ENCODE measurements around the gene ACSL6.

The ACSL6 gene

GRCh38 chr5:132023258-132024116 lies 12.0 kb upstream of the ACSL6 start:
- no peak overlapping the region for H3K4me3 ChIP-seq (ENCODE audit: low read depth, low read length)
- TF ChIP-seq, protein P1, sequence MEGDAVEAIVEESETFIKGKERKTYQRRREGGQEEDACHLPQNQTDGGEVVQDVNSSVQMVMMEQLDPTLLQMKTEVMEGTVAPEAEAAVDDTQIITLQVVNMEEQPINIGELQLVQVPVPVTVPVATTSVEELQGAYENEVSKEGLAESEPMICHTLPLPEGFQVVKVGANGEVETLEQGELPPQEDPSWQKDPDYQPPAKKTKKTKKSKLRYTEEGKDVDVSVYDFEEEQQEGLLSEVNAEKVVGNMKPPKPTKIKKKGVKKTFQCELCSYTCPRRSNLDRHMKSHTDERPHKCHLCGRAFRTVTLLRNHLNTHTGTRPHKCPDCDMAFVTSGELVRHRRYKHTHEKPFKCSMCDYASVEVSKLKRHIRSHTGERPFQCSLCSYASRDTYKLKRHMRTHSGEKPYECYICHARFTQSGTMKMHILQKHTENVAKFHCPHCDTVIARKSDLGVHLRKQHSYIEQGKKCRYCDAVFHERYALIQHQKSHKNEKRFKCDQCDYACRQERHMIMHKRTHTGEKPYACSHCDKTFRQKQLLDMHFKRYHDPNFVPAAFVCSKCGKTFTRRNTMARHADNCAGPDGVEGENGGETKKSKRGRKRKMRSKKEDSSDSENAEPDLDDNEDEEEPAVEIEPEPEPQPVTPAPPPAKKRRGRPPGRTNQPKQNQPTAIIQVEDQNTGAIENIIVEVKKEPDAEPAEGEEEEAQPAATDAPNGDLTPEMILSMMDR (IDR thresholded peaks at IDR 0.05; ENCODE audit: insufficient read depth, low read depth, low read length, missing control alignments), result no peak
- no peak for DNase-seq (ENCODE audit: low read depth)

DNA sequence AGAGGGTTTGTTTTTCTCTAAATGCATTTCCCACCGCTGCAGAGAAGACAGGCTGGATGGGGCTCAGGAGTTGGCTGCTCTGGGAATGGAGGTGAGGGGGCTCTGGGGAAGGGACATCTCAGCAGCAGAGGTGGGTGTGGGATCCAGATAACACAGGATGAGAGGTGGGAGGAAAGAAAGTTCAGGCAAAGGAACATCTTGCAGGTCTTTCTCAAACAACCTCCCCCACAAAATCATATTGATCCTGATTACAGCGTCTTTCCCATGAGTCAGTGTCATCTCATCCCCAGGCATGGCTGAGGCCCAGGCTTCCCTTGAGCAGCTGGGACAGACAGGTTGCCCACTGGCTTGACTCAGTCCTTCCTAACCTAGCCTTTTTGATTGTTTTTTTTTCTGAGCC lies 11.3 kb upstream of the ACSL6 start:
- DNase-seq (ENCODE audit: low read depth), result no peak
- TF ChIP-seq, protein P1 (IDR thresholded peaks at IDR 0.05; ENCODE audit: insufficient read depth, low read depth, low read length, missing control alignments), result no peak
- H3K4me3 ChIP-seq (ENCODE audit: low read depth, low read length), result no peak overlapping the region

DNA sequence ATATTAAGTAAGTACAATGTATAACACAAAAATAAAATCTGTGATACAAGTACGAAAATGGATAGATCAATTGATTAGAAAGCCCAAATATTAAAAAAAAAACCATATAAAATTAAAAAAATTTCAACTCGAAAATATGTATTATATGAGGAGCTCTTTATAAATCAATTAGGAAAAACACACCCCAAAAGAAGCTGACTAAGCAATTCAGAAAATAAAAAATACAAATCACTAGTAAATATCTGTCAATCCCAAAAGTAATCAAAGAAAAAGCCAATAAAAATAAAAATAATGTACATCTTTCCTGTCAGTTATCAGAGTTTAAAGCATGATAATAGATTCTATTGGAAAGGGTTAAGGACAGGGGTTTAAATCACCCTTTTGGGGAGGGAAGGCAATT lies 10.2 kb upstream of the ACSL6 start:
- no peak overlapping the region for H3K4me3 ChIP-seq (ENCODE audit: low read depth, low read length)
- DNase-seq (ENCODE audit: low read depth), result no peak
- TF ChIP-seq, protein P1 (IDR thresholded peaks at IDR 0.05; ENCODE audit: insufficient read depth, low read depth, low read length, missing control alignments), result no peak

GRCh38 chr5:132020568-132021339 lies 9.3 kb upstream of the ACSL6 start:
- no peak for DNase-seq (ENCODE audit: low read depth)
- no peak overlapping the region for H3K4me3 ChIP-seq (ENCODE audit: low read depth, low read length)
- TF ChIP-seq, protein P1 (IDR thresholded peaks at IDR 0.05; ENCODE audit: insufficient read depth, low read depth, low read length, missing control alignments), result no peak

DNA sequence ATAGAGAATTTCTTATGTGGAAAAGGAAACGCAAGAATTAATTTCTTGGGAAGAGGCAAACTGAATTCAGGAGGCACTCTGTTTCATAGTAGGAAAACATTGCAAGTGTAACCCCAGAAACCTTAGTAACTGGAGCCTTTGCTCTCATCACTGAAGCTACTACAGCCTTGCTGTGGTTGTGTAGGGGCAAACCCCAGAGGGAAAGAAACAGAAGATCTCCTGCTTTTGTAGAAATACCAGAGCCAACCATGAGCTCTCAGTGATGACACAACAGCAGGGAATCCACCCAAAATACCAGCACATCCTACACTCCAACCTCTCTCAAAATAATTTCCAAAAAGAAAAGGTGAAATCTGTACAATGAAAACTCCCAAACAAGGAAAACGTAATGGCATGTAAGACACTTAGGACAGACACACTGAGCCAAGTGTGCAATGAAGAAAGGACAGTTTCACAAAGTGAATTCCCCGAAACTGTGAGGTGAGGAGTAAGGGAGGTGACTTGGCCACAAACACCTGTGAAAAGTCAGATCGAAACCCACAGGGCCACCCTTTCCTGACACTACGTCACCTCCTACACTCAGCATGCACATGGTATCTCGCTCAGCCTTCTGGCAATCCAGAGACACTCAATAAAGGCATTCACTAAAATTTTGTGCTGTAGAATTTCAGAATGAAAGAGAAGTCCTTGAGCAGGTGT lies 8.5 kb upstream of the ACSL6 start:
- no peak overlapping the region for H3K4me3 ChIP-seq (ENCODE audit: low read depth, low read length)
- TF ChIP-seq, protein P1 (IDR thresholded peaks at IDR 0.05; ENCODE audit: insufficient read depth, low read depth, low read length, missing control alignments), result no peak
- DNase-seq (ENCODE audit: low read depth), result peak; percentile 91

DNA sequence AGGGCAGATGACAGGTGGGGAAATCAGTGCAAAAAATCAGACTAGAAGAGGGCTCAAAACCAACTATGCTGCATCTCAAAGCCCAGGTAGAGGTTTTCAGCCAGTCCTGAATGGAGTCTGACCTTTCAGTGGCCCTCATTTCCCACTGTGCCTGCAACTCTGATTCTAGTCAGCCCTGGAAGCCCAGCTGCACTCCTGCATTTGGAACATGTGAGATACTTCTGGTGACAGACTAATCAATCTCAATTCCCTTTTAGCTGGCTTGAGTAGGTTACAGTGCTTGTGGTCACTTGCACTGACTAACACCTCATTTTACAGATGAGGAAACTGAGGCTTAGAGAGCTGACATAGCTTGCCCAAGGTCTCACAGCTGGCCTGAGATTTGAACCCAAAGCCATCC lies 7.9 kb upstream of the ACSL6 start:
- TF ChIP-seq, protein P1 (IDR thresholded peaks at IDR 0.05; ENCODE audit: insufficient read depth, low read depth, low read length, missing control alignments), result no peak
- peak; percentile 47 for DNase-seq (ENCODE audit: low read depth)
- no peak overlapping the region for H3K4me3 ChIP-seq (ENCODE audit: low read depth, low read length)
